AG10803 (cell line): ENCODE measurements around the gene GPHB5.

Source experiments
- DNase-seq: peaks from one replicate; pipeline ENCODE4 v3.0.0; 2010; ENCODE audit warnings: low read depth
- H3K4me3 ChIP-seq: 2 replicates; pipeline ENCODE4 v1.5.1; 2011; ENCODE audit warnings: mild to moderate bottlenecking, low read length, control low read depth
- CTCF ChIP-seq: conservative IDR thresholded peaks from 2 replicates; pipeline ENCODE4 v1.5.1; 2011; ENCODE audit warnings: mild to moderate bottlenecking, low read length, control low read depth, inconsistent platforms

The GPHB5 gene

GRCh38 chr14:63318835-63319234 lies at the start of gene GPHB5:
Gene GPHB5 (minus strand): TSS chr14:63318935. CDS start chr14:63317849, 1,086 bp downstream.
- no peak for TF ChIP-seq CTCF
- DNase-seq: no peak

GRCh38 chr14:63367742-63368364 lies 49.1 kb upstream of the GPHB5 start:
- peak; percentile 16; the same call in 1 of the 2 replicates for TF ChIP-seq CTCF
- no peak for DNase-seq
- H3K4me3 ChIP-seq: no peak overlapping the region

More at GRCh38 chr14:63318835-63319234, at the start of gene GPHB5:
- H3K4me3 ChIP-seq: no peak within 1 kb of the TSS

GRCh38 chr14:63362389-63362819 lies 43.7 kb upstream of the GPHB5 start:
- H3K4me3 ChIP-seq: no peak overlapping the region
- TF ChIP-seq CTCF: no peak
- DNase-seq: no peak

- DNase-seq: no peak
- TF ChIP-seq CTCF: no peak
- no peak overlapping the region for H3K4me3 ChIP-seq
These were observed 43.1 kb upstream of the GPHB5 start for GRCh38 chr14:63361790-63362189.

GRCh38 chr14:63357841-63358240 lies 39.1 kb upstream of the GPHB5 start:
- no peak for DNase-seq
- no peak overlapping the region for H3K4me3 ChIP-seq
- no peak for TF ChIP-seq CTCF

GRCh38 chr14:63345826-63346225 lies 27.1 kb upstream of the GPHB5 start:
- no peak for TF ChIP-seq CTCF
- H3K4me3 ChIP-seq: no peak overlapping the region
- DNase-seq: no peak

GRCh38 chr14:63344336-63344735 lies 25.6 kb upstream of the GPHB5 start:
- no peak for DNase-seq
- H3K4me3 ChIP-seq: no peak overlapping the region
- TF ChIP-seq CTCF: no peak
